HCT116 (cell line): ENCODE results near the gene TEK. TPM values are rescaled to one million over a fixed set of nuclear protein-coding genes. Genes with fewer than 3 reads are reported as not detected.

Experiments used
- ATAC-seq: fragments of 200-7000 bp; cut with Tn5 transposase; 2 replicates; pipeline ENCODE4 v1.9.1; 2020; ENCODE audit warnings: mild to moderate bottlenecking, moderate library complexity
- BruUV-seq: library from RNA; stranded (reverse); fragments of 400-500 nt; replicated peaks from 2 replicates; lab custom pipeline; 2021; lab: Mats Ljungman, UMichigan
- CTCF ChIA-PET: fragments of 300-600 bp; sonication (Branson Sonifier 250); formaldehyde crosslinking; loops from one replicate; lab custom pipeline; 2021; ENCODE audit warnings: antibody characterized with exemption; lab: Charles Lee
- POLR2A ChIA-PET: fragments of 300-600, 350-600 bp; sonication (Branson Sonifier 250); formaldehyde crosslinking; loops from one replicate; lab custom pipeline; 2021; ENCODE audit warnings: antibody characterized with exemption; lab: Charles Lee
- RAD21 ChIA-PET, 2 experiments: fragments of 300-600 bp; sonication (Branson Sonifier 250); formaldehyde crosslinking; loops; one replicate each; lab custom pipeline; 2023; ENCODE audit warnings: low total read pairs in 2 of 2; ENCODE audit not compliant: uncharacterized antibody in 2 of 2, unreplicated experiment in 2 of 2, low non-redundant PET in 1 of 2; lab: Charles Lee
- DNase-seq: peaks from one replicate; pipeline ENCODE4 v3.0.0-alpha.2; 2010; ENCODE audit warnings: low read depth, low spot score
- H2AFZ ChIP-seq: fragments of 200-600 bp; shearing (Covaris generic), sonication (generic); 2 replicates; pipeline ENCODE4 v1.6.1; 2017; ENCODE audit warnings: low read depth, mixed run types, mixed read lengths, antibody characterized with exemption, low read length; ENCODE audit not compliant: poor library complexity, severe bottlenecking
- H3K27ac ChIP-seq: 2 replicates; pipeline ENCODE4 v1.5.1; 2012; ENCODE audit warnings: low read depth, low read length
- H3K27me3 ChIP-seq: fragments of 200-600 bp; sonication (generic); 2 replicates; pipeline ENCODE4 v1.6.1; 2016; ENCODE audit warnings: mixed run types, low read length, mixed read lengths; ENCODE audit not compliant: insufficient read depth
- H3K36me3 ChIP-seq, 2 experiments: fragments of 200-500 bp in 1 of 2; fragments of 200-600 bp in 1 of 2; sonication (Bioruptor generic) in 1 of 2; sonication (generic) in 1 of 2; 2 replicates each; pipeline versions ENCODE4 v1.5.1 to v1.6.1; 2014 to 2016; ENCODE audit warnings: low read length in 2 of 2, inconsistent platforms in 1 of 2, mixed read lengths in 1 of 2, mixed run types in 1 of 2; ENCODE audit not compliant: insufficient read depth in 2 of 2, control insufficient read depth in 1 of 2
- H3K4me1 ChIP-seq, 2 experiments: fragments of 200-600 bp in 1 of 2; sonication (generic) in 1 of 2; 2 replicates each; pipeline versions ENCODE4 v1.5.1 to v1.6.1; 2012 to 2017; ENCODE audit warnings: low read length in 2 of 2, inconsistent platforms in 1 of 2, mild to moderate bottlenecking in 1 of 2, mixed read lengths in 1 of 2, mixed run types in 1 of 2, moderate library complexity in 1 of 2; ENCODE audit not compliant: insufficient read depth in 2 of 2, control insufficient read depth in 1 of 2
- H3K4me2 ChIP-seq: fragments of 200-600 bp; sonication (generic); 2 replicates; pipeline ENCODE4 v1.6.1; 2017; ENCODE audit warnings: mixed run types, low read length, mixed read lengths
- H3K4me3 ChIP-seq, 2 experiments: fragments of 200-600 bp in 1 of 2; sonication (generic) in 1 of 2; replicated peaks in 1 of 2; 2 replicates each; pipeline ENCODE4 v1.5.1; 2011 to 2016; ENCODE audit warnings: low read length in 2 of 2, control low read depth in 1 of 2, low read depth in 1 of 2, mild to moderate bottlenecking in 1 of 2, mixed read lengths in 1 of 2, mixed run types in 1 of 2
- H3K79me2 ChIP-seq: fragments of 200-600 bp; sonication (generic); 2 replicates; pipeline ENCODE4 v1.6.1; 2017; ENCODE audit warnings: mild to moderate bottlenecking, mixed run types, low read length, moderate library complexity, mixed read lengths; ENCODE audit not compliant: insufficient read depth
- H3K9ac ChIP-seq: fragments of 200-600 bp; sonication (generic); 2 replicates; pipeline ENCODE4 v1.6.1; 2016; ENCODE audit warnings: low read length, mixed read lengths
- H3K9me2 ChIP-seq: fragments of 200-600 bp; sonication (generic), shearing (Covaris generic); 2 replicates; pipeline ENCODE4 v1.6.1; 2017; ENCODE audit warnings: mixed run types, mild to moderate bottlenecking, moderate library complexity; ENCODE audit not compliant: insufficient read depth
- H3K9me3 ChIP-seq, 2 experiments: fragments of 200-500 bp in 1 of 2; fragments of 200-600 bp in 1 of 2; sonication (Bioruptor generic) in 1 of 2; sonication (generic) in 1 of 2; 2 replicates each; pipeline ENCODE4 v1.6.1; 2014 to 2017; ENCODE audit warnings: low read length in 2 of 2, mixed read lengths in 2 of 2, inconsistent platforms in 1 of 2, low read depth in 1 of 2, mild to moderate bottlenecking in 1 of 2, mixed run types in 1 of 2, moderate library complexity in 1 of 2; ENCODE audit not compliant: control insufficient read depth in 1 of 2, insufficient read depth in 1 of 2
- H4K20me1 ChIP-seq: fragments of 200-600 bp; sonication (generic), shearing (Covaris generic); 2 replicates; pipeline ENCODE4 v1.6.1; 2017; ENCODE audit warnings: mixed run types, mild to moderate bottlenecking, moderate library complexity; ENCODE audit not compliant: insufficient read depth
- CBX3 ChIP-seq: IDR thresholded peaks from 2 replicates; pipeline ENCODE4 v1.6.1; 2012; ENCODE audit warnings: low read depth
- CEBPB ChIP-seq: IDR thresholded peaks from 2 replicates; pipeline ENCODE4 v1.6.1; 2012; ENCODE audit warnings: low read depth
- CTCF ChIP-seq, 3 experiments: fragments of 200-600 bp in 1 of 3; sonication (generic) in 1 of 3; IDR thresholded peaks in 2 of 3; conservative IDR thresholded peaks in 1 of 3; 2 replicates each; pipeline ENCODE4 v1.5.1; 2012 to 2017; ENCODE audit warnings: low read depth in 2 of 3, low read length in 2 of 3, antibody characterized with exemption in 1 of 3, borderline replicate concordance in 1 of 3, control low read depth in 1 of 3, mild to moderate bottlenecking in 1 of 3, mixed read lengths in 1 of 3, mixed run types in 1 of 3, moderate library complexity in 1 of 3; ENCODE audit not compliant: insufficient read depth in 1 of 3
- ELF1 ChIP-seq: IDR thresholded peaks from 2 replicates; pipeline ENCODE4 v1.6.1; 2012; ENCODE audit warnings: low read depth, borderline replicate concordance
- EZH2 ChIP-seq: fragments of 200-600 bp; sonication (generic); IDR thresholded peaks from 2 replicates; pipeline ENCODE4 v1.6.1; 2017; ENCODE audit warnings: antibody characterized with exemption, mixed run types
- EZH2phosphoT487 ChIP-seq: fragments of 200-600 bp; IDR thresholded peaks from 2 replicates; pipeline ENCODE4 v1.6.1; 2018; ENCODE audit warnings: antibody characterized with exemption, borderline replicate concordance
- FOSL1 ChIP-seq: IDR thresholded peaks from 2 replicates; pipeline ENCODE4 v1.6.1; 2012; ENCODE audit warnings: low read depth
- JUND ChIP-seq: IDR thresholded peaks from 2 replicates; pipeline ENCODE4 v1.6.1; 2012
- MAX ChIP-seq: IDR thresholded peaks from 2 replicates; pipeline ENCODE4 v1.6.1; 2012
- POLR2AphosphoS5 ChIP-seq: IDR thresholded peaks from 2 replicates; pipeline ENCODE4 v1.6.1; 2011; ENCODE audit warnings: mild to moderate bottlenecking, low read depth, low read length, moderate library complexity
- SIN3A ChIP-seq: IDR thresholded peaks from 2 replicates; pipeline ENCODE4 v1.6.1; 2012; ENCODE audit warnings: low read depth
- SP1 ChIP-seq: IDR thresholded peaks from 2 replicates; pipeline ENCODE4 v1.6.1; 2012; ENCODE audit warnings: low read depth
- SRF ChIP-seq: IDR thresholded peaks from 2 replicates; pipeline ENCODE4 v1.6.1; 2012; ENCODE audit warnings: low read depth
- TCF7L2 ChIP-seq: IDR thresholded peaks from 2 replicates; pipeline ENCODE4 v1.7.0; 2011; ENCODE audit warnings: borderline replicate concordance, inconsistent platforms; ENCODE audit not compliant: insufficient read depth, insufficient read length; ENCODE audit errors: extremely low read depth
- YY1 ChIP-seq: IDR thresholded peaks from 2 replicates; pipeline ENCODE4 v1.6.1; 2011; ENCODE audit warnings: low read length, low read depth, moderate library complexity, mild to moderate bottlenecking; ENCODE audit not compliant: insufficient replicate concordance; ENCODE audit errors: extremely low read depth
- ZBTB33 ChIP-seq: IDR thresholded peaks from 2 replicates; pipeline ENCODE4 v1.6.1; 2011; ENCODE audit warnings: mild to moderate bottlenecking, low read length, moderate library complexity; ENCODE audit not compliant: insufficient replicate concordance; ENCODE audit errors: extremely low read depth
- ZFX ChIP-seq: fragments of 450-650 bp; IDR thresholded peaks from 2 replicates; pipeline ENCODE4 v1.6.1; 2017
- ZNF274 ChIP-seq: fragments of 200-500 bp; sonication (Bioruptor generic); IDR thresholded peaks from 2 replicates; pipeline ENCODE4 v1.6.1; 2014; ENCODE audit warnings: mild to moderate bottlenecking, low read depth, low read length, inconsistent platforms
- intact Hi-C: fragments of 100-400 bp; cut with micrococcal nuclease; formaldehyde crosslinking; loops from 2 replicates; pipeline ENCODE4 v1.10.0; 2022
- total RNA-seq: library from RNA; stranded (reverse); gene quantifications from one replicate; pipeline ENCODE4 v1.2.1, GENCODE V29; 2021; ENCODE audit not compliant: unreplicated experiment
- TF ChIP-seq, protein P1 (sequence below): IDR thresholded peaks from 2 replicates; pipeline ENCODE4 v1.6.1; 2012; ENCODE audit warnings: low read depth

The TEK gene
- total RNA-seq, 1 experiment from 2014 or later = 0.15 TPM

DNA sequence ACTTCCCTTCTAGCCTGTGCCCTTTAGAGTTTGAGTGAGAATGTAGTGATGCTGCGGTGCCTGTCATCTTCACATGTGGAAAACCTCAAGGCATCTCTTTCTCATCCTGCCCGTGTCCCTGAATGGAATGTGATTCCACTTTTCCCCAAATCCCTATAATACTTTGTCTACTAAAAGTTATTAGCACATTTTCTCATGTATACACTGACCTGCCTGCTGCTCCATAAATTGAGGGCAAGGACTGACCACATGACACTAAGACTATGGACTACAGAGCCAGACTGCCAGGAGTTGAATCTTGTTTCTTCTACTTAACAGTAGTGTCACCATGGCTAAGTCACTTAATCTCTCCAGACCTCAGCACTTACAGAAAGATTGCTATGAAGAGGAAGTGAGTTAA, 93.0 kb downstream of the TEK start:
- no peaks in the 10 kb centered on the region for H4K20me1 ChIP-seq
- no peak overlapping the region for H3K27ac ChIP-seq
- DNase-seq (no peak), ATAC-seq (no peak)
- H3K9me3 ChIP-seq = no peaks in the 10 kb centered on the region
- CTCF ChIA-PET = no interaction called here
- no peaks in the 10 kb centered on the region for H3K79me2 ChIP-seq
- no peaks in the 10 kb centered on the region for H3K36me3 ChIP-seq
- H3K27me3 ChIP-seq = no peaks in the 10 kb centered on the region
- BruUV-seq = no TSS peak
- intact Hi-C loops = no loop called here
- no peak overlapping the region for H3K9ac ChIP-seq
- TF ChIP-seq, protein P1, sequence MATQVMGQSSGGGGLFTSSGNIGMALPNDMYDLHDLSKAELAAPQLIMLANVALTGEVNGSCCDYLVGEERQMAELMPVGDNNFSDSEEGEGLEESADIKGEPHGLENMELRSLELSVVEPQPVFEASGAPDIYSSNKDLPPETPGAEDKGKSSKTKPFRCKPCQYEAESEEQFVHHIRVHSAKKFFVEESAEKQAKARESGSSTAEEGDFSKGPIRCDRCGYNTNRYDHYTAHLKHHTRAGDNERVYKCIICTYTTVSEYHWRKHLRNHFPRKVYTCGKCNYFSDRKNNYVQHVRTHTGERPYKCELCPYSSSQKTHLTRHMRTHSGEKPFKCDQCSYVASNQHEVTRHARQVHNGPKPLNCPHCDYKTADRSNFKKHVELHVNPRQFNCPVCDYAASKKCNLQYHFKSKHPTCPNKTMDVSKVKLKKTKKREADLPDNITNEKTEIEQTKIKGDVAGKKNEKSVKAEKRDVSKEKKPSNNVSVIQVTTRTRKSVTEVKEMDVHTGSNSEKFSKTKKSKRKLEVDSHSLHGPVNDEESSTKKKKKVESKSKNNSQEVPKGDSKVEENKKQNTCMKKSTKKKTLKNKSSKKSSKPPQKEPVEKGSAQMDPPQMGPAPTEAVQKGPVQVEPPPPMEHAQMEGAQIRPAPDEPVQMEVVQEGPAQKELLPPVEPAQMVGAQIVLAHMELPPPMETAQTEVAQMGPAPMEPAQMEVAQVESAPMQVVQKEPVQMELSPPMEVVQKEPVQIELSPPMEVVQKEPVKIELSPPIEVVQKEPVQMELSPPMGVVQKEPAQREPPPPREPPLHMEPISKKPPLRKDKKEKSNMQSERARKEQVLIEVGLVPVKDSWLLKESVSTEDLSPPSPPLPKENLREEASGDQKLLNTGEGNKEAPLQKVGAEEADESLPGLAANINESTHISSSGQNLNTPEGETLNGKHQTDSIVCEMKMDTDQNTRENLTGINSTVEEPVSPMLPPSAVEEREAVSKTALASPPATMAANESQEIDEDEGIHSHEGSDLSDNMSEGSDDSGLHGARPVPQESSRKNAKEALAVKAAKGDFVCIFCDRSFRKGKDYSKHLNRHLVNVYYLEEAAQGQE = no peak
- TF ChIP-seq CEBPB (no peak), CTCF (IDR thresholded peaks at IDR 0.05 in 2 of 3, conservative IDR thresholded peaks at IDR 0.05 in 1 of 3; ENCODE audit: borderline replicate concordance in 1 of 3, insufficient read depth in 1 of 3, low read depth in 2 of 3, low read length in 2 of 3) (no peak), YY1 (no peak), ZFX (no peak), EZH2phosphoT487 (no peak), MAX (no peak), FOSL1 (no peak), JUND (no peak), SP1 (no peak), POLR2AphosphoS5 (no peak), ZBTB33 (no peak), ZNF274 (no peak), TCF7L2 (no peak), ELF1 (no peak), CBX3 (no peak), EZH2 (no peak), SRF (no peak), SIN3A (no peak)
- H3K4me1 ChIP-seq = no peaks in the 10 kb centered on the region
- POLR2A ChIA-PET = no interaction called here
- no peak overlapping the region for H2AFZ ChIP-seq
- RAD21 ChIA-PET = no interaction called here
- H3K4me3 ChIP-seq = no peak overlapping the region
- no peaks in the 10 kb centered on the region for H3K9me2 ChIP-seq
- no peak overlapping the region for H3K4me2 ChIP-seq
